C4-2B (cell line): ENCODE results near the gene WAPL.
"Not testable (repeated sequence)": the region's sequence is repeated elsewhere in the genome, so short reads cannot be mapped to it uniquely, and the experiment has no call there.

Experiments used
- H3K27ac ChIP-seq: fragments of 450-650 bp; 2 replicates; pipeline ENCODE4 v1.5.1; 2017
- CTCF ChIP-seq: fragments of 450-650 bp; conservative IDR thresholded peaks from 2 replicates; pipeline ENCODE4 v1.5.1; 2017; ENCODE audit warnings: mild to moderate bottlenecking
- ZFX ChIP-seq: fragments of 450-650 bp; IDR thresholded peaks from 2 replicates; pipeline ENCODE4 v1.6.1; 2017

Gene WAPL

DNA sequence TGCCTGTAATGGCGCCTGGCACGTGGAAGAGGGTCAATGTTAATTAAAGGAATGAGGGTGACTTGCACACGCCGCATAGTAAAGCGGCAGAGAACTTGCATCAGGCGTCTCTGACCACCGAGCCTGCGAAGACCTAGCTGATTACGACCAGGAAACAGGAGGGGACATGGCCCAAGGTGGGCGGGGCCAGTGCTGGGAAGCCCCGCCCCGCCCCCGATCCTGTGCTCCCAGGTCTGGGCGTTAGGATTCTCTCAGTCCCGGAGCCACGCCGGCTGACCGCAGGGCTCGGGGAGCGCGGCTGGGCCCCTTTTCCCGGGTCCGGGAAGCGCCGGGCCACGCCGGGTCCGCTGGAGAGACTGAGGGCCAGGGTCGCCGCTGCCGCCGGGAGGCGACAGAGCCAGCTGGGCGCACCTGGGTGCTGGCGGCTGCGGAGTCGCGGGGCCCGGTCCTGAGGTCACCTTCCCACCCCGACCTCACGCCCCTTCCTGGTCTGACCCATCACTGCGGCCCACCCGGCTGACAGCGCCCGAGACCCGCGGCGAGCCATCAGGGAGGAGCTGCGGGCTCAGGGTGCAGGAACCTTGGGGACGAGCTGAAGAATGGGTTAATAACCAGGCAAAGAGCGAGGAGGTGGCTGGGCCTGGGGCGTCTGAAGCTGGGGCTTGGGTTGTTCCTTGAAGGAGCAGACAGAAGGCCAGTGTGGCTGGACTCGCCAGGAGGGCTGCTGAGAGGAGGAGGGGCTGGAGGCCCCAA is 132.0 kb downstream of the WAPL start:
- no peak overlapping the region for H3K27ac ChIP-seq
- TF ChIP-seq CTCF (no peak), ZFX (no peak)

DNA sequence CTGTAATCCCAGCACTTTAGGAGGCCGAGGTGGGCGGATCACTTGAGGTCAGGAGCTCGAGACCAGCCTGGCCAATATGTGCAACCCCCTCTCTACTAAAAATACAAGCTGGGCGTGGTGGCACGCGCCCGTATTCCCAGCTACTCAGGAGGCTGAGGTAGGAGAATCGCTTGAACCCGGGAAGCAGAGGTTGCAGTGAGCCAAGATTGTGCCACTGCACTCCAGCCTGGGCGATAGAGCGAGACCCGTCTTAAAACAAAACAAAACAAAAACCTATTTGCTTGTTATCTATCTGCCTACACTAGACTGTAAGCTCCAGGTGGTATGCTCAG is 132.5 kb downstream of the WAPL start:
- H3K27ac ChIP-seq = not testable (repeated sequence)

GRCh38 chr10:86388119-86388704 is 133.4 kb downstream of the WAPL start:
- no peak for TF ChIP-seq CTCF
- no peak for TF ChIP-seq ZFX
- no peak overlapping the region for H3K27ac ChIP-seq

GRCh38 chr10:86387178-86387794 is 134.3 kb downstream of the WAPL start:
- no peak overlapping the region for H3K27ac ChIP-seq
- TF ChIP-seq ZFX (no peak), CTCF (no peak)

GRCh38 chr10:86385806-86386205 is 135.8 kb downstream of the WAPL start:
- no peak for TF ChIP-seq ZFX
- no peak overlapping the region for H3K27ac ChIP-seq
